ENCODE data around the gene RBBP4. TPM values are rescaled to one million over a fixed set of nuclear protein-coding genes. Genes with fewer than 3 reads are reported as not detected.
A peak's percentile ranks its signal among the peaks of the same experiment; 100 is the strongest.

RBBP4 gene
- total RNA-seq, 1 donor: 109 TPM

- TF ChIP-seq CTCF (IDR thresholded peaks at IDR 0.05; ENCODE audit: insufficient read depth, low read length): no peak
- H3K4me3 ChIP-seq (ENCODE audit: low read depth, low read length): no peak overlapping the region
- DNase-seq (ENCODE audit: low read depth): no peak
Observed at GRCh38 chr1:32644426-32644825, 6.6 kb upstream of the RBBP4 start.

- no peak for TF ChIP-seq CTCF (IDR thresholded peaks at IDR 0.05; ENCODE audit: insufficient read depth, low read length)
- no peak for DNase-seq (ENCODE audit: low read depth)
- no peak overlapping the region for H3K4me3 ChIP-seq (ENCODE audit: low read depth, low read length)
Observed at GRCh38 chr1:32647308-32648134, 3.5 kb upstream of the RBBP4 start.

DNA sequence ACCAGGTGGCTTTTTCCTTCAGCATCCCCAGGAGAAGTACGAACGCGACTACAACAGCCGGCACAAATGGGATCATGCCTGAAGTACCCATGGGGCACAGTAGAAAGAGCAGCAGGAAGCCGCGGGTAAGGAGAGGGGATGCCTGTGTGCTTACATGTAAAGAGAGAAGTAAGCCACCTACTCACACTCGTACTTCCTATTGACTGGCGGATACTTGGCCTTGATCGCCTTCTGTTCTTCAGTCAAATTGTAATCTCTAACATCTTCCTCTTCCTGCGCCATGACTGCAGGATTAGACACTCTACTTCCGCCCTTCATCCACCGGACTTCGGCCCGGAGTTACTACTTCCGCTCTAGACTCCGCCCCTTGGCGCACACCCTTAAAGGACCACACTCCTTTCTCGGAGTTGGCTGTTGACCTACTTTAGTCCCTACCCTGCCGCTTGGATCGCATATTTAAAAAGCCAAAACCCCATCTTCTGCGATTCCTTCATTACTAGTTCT lies 708 bp upstream of the RBBP4 start, which contains the start of gene ZBTB8OS:
Gene ZBTB8OS, minus strand, starts transcription at position 303 of the 504 bp plus-strand sequence. Its CDS starts 21 bp downstream, at position 282.
- no peak for TF ChIP-seq CTCF (IDR thresholded peaks at IDR 0.05; ENCODE audit: insufficient read depth, low read length)
- H3K4me3 ChIP-seq (ENCODE audit: low read depth, low read length): peak within 1 kb of the TSS; percentile 82
- peak; percentile 94 for DNase-seq (ENCODE audit: low read depth)

DNA sequence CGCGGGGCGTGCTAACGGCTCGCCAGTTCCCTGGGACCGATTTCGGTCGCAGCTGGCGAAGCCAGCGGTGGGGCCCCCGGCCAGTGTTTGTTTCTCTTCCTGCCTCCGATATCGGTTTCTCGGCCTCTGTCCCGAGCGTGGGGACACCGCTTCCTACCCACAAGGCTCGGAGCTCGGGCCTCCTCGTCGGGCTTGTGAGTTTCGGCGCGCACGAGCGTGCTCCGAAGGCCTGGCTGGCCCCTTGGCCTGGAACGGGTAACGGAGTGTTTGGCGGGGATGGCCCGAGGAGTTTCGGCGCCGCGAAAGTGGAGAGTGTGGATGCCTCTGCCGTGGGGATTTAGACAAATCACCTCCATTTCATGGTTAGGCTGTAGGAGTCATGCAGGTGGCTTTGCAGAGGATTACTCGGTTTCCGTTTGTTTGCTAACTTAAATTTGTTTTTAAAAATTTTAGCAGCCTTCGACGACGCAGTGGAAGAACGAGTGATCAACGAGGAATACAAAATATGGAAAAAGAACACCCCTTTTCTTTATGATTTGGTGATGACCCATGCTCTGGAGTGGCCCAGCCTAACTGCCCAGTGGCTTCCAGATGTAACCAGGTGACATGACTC lies 559 bp downstream of the RBBP4 start:
- TF ChIP-seq CTCF (IDR thresholded peaks at IDR 0.05; ENCODE audit: insufficient read depth, low read length): no peak
- H3K4me3 ChIP-seq (ENCODE audit: low read depth, low read length): peak overlapping the region; percentile 81
- DNase-seq (ENCODE audit: low read depth): no peak

DNA sequence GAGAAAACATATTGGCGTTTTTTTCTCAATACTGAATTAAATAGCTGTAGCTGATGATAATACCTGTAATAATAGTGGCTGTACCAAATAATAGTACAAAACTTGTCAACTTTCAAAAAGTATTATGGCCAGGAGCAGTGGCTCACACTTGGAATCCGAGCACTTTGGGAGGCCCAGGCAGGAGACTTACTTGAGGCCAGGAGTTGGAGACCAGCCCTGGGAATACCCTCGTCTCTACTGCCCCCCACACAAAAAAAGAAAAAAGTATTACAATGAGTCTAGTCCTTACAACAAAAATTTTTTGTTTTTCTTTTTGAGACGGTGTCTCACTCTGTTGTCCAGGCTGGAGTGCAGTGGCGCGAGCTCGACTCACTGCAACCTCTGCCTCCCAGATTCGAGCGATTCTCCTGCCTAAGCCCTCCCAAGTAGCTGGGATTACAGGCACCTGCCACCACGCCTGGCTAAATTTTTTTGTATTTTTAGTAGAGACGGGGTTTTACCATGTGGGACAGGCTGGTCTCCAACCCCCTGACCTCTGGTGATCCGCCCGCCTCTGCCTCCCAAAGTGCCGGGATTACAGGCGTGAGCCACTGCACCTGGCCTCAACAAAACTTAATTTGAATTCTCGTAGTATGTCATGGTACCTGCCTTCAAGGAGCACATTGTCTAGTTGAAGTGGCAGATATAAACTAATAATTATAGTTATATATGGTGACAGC lies 1.4 kb downstream of the RBBP4 start:
- no peak for TF ChIP-seq CTCF (IDR thresholded peaks at IDR 0.05; ENCODE audit: insufficient read depth, low read length)
- peak overlapping the region; percentile 81 for H3K4me3 ChIP-seq (ENCODE audit: low read depth, low read length)
- no peak for DNase-seq (ENCODE audit: low read depth)

- DNase-seq (ENCODE audit: low read depth): no peak
- TF ChIP-seq CTCF (IDR thresholded peaks at IDR 0.05; ENCODE audit: insufficient read depth, low read length): no peak
Observed at GRCh38 chr1:32659581-32659980, 8.6 kb downstream of the RBBP4 start.

More at GRCh38 chr1:32659581-32659980, 8.6 kb downstream of the RBBP4 start:
- H3K4me3 ChIP-seq (ENCODE audit: low read depth, low read length): no peak overlapping the region

Data from fibroblast of the aortic adventitia (primary cell).